ENCODE measurements around the gene HAP1.
"Not testable (repeated sequence)": the region's sequence is repeated elsewhere in the genome, so short reads cannot be mapped to it uniquely, and the experiment has no call there.

The HAP1 gene

GRCh38 chr17:41725134-41725533, 9.3 kb downstream of the HAP1 start:
- no peak for TF ChIP-seq POLR2A (IDR thresholded peaks at IDR 0.05; ENCODE audit: low read length)
- TF ChIP-seq GATA1 (IDR thresholded peaks at IDR 0.05; ENCODE audit: low read depth, low read length), result no peak
- DNase-seq, result no peak

GRCh38 chr17:41724476-41725050, 9.9 kb downstream of the HAP1 start:
- no peak for DNase-seq
- TF ChIP-seq GATA1 (IDR thresholded peaks at IDR 0.05; ENCODE audit: low read depth, low read length), result no peak
- TF ChIP-seq POLR2A (IDR thresholded peaks at IDR 0.05; ENCODE audit: low read length), result no peak

- TF ChIP-seq GATA1 (IDR thresholded peaks at IDR 0.05; ENCODE audit: low read depth, low read length), result no peak
- no peak for TF ChIP-seq POLR2A (IDR thresholded peaks at IDR 0.05; ENCODE audit: low read length)
- DNase-seq, result no peak
These were observed 10.5 kb downstream of the HAP1 start for GRCh38 chr17:41723801-41724475.

GRCh38 chr17:41722231-41722630, 12.2 kb downstream of the HAP1 start:
- TF ChIP-seq GATA1 (IDR thresholded peaks at IDR 0.05; ENCODE audit: low read depth, low read length), result no peak
- no peak for TF ChIP-seq POLR2A (IDR thresholded peaks at IDR 0.05; ENCODE audit: low read length)

GRCh38 chr17:41718287-41718645, 16.2 kb downstream of the HAP1 start:
- TF ChIP-seq POLR2A (IDR thresholded peaks at IDR 0.05; ENCODE audit: low read length), result no peak
- TF ChIP-seq GATA1 (IDR thresholded peaks at IDR 0.05; ENCODE audit: low read depth, low read length), result no peak
- no peak for DNase-seq

More at GRCh38 chr17:41722231-41722630, 12.2 kb downstream of the HAP1 start:
- DNase-seq, result no peak

GRCh38 chr17:41717408-41718286, 16.8 kb downstream of the HAP1 start:
- TF ChIP-seq GATA1 (IDR thresholded peaks at IDR 0.05; ENCODE audit: low read depth, low read length) (no peak), POLR2A (IDR thresholded peaks at IDR 0.05; ENCODE audit: low read length) (no peak)
- DNase-seq, result no peak

- TF ChIP-seq POLR2A (IDR thresholded peaks at IDR 0.05; ENCODE audit: low read length) (no peak), GATA1 (IDR thresholded peaks at IDR 0.05; ENCODE audit: low read depth, low read length) (no peak)
- DNase-seq, result no peak
These were observed 22.6 kb downstream of the HAP1 start, which contains the start of gene GAST for GRCh38 chr17:41711669-41712400. Gene GAST, plus strand, starts transcription at chr17:41712331. Its CDS starts 3,106 bp downstream, at chr17:41715437.

- TF ChIP-seq POLR2A (IDR thresholded peaks at IDR 0.05; ENCODE audit: low read length), result no peak
- TF ChIP-seq GATA1 (IDR thresholded peaks at IDR 0.05; ENCODE audit: low read depth, low read length), result no peak
- DNase-seq, result no peak
These were observed 23.9 kb downstream of the HAP1 start for GRCh38 chr17:41710472-41711090.

- no peak for TF ChIP-seq GATA1 (IDR thresholded peaks at IDR 0.05; ENCODE audit: low read depth, low read length)
- no peak for DNase-seq
These were observed 26.4 kb downstream of the HAP1 start for GRCh38 chr17:41707803-41708669.

- no peak for TF ChIP-seq GATA1 (IDR thresholded peaks at IDR 0.05; ENCODE audit: low read depth, low read length)
- TF ChIP-seq POLR2A (IDR thresholded peaks at IDR 0.05; ENCODE audit: low read length), result no peak
- no peak for DNase-seq
These were observed 29.0 kb downstream of the HAP1 start for GRCh38 chr17:41705271-41705991.

- TF ChIP-seq GATA1 (IDR thresholded peaks at IDR 0.05; ENCODE audit: low read depth, low read length) (no peak), POLR2A (IDR thresholded peaks at IDR 0.05; ENCODE audit: low read length) (no peak)
- DNase-seq, result no peak
These were observed 31.7 kb downstream of the HAP1 start for GRCh38 chr17:41702712-41703111.

GRCh38 chr17:41700843-41701242, 33.6 kb downstream of the HAP1 start:
- not testable (repeated sequence) for DNase-seq
